H1 (cell line): Measurements from ENCODE around the gene ZBTB20. TPM values are rescaled to one million over a fixed set of nuclear protein-coding genes. Genes with fewer than 3 reads are reported as not detected.

ENCODE experiments used
- CTCF ChIA-PET: fragments of 300-600 bp; sonication (Branson Sonifier 250); formaldehyde crosslinking; loops from one replicate; lab custom pipeline; 2021; ENCODE audit not compliant: partially characterized antibody; lab: Charles Lee
- POLR2A ChIA-PET: fragments of 300-600 bp; sonication (Branson Sonifier 250); formaldehyde crosslinking; loops from one replicate; lab custom pipeline; 2021; ENCODE audit warnings: inconsistent platforms; ENCODE audit not compliant: partially characterized antibody; lab: Charles Lee
- DNase-seq, 2 experiments: peaks; one replicate each; pipeline versions ENCODE4 v3.0.0 to v3.0.0-alpha.2; 2010 to 2022; ENCODE audit warnings: low spot score in 2 of 2, low read depth in 1 of 2, mixed read lengths in 1 of 2
- FAIRE-seq: peaks from 2 replicates; lab custom pipeline; 2011; peaks lifted over from hg19 to GRCh38; lab: Jason Lieb, UNC
- H2AFZ ChIP-seq: 2 replicates; pipeline ENCODE4 v1.8.1; 2012; ENCODE audit warnings: low read length, inconsistent platforms
- H2AK5ac ChIP-seq: 2 replicates; pipeline ENCODE4 v1.6.1; 2013; ENCODE audit warnings: low read depth, low read length
- H2BK120ac ChIP-seq: replicated peaks from 2 replicates; pipeline ENCODE3; 2013; ENCODE audit warnings: low read depth, low read length, inconsistent platforms
- H2BK12ac ChIP-seq: 2 replicates; pipeline ENCODE4 v1.6.1; 2013; ENCODE audit warnings: low read depth, low read length
- H2BK15ac ChIP-seq: 2 replicates; pipeline ENCODE4 v1.6.1; 2013; ENCODE audit warnings: low read length
- H2BK20ac ChIP-seq: 2 replicates; pipeline ENCODE4 v1.6.1; 2013; ENCODE audit warnings: low read length
- H2BK5ac ChIP-seq: 2 replicates; pipeline ENCODE4 v1.6.1; 2013; ENCODE audit warnings: low read depth, low read length
- H3K14ac ChIP-seq: 2 replicates; pipeline ENCODE4 v1.6.1; 2013; ENCODE audit warnings: inconsistent platforms; ENCODE audit not compliant: insufficient read length
- H3K18ac ChIP-seq: 2 replicates; pipeline ENCODE4 v1.6.1; 2013; ENCODE audit warnings: low read length; ENCODE audit errors: extremely low read depth
- H3K23ac ChIP-seq: 2 replicates; pipeline ENCODE4 v1.6.1; 2013; ENCODE audit warnings: inconsistent platforms; ENCODE audit not compliant: insufficient read length
- H3K23me2 ChIP-seq: 2 replicates; pipeline ENCODE4 v1.6.1; 2013; ENCODE audit warnings: low read depth, low read length
- H3K27ac ChIP-seq: 2 replicates; pipeline ENCODE4 v1.6.1; 2011; ENCODE audit warnings: low read depth, low read length, inconsistent platforms
- H3K27me3 ChIP-seq, 4 experiments: replicated peaks in 1 of 4; 1 replicate in 1 of 4; 2 replicates in 3 of 4; pipeline versions ENCODE4 v1.6.1 to v1.8.1; 2011 to 2013; ENCODE audit warnings: low read length in 3 of 4, mild to moderate bottlenecking in 3 of 4, inconsistent platforms in 2 of 4, mixed read lengths in 2 of 4, moderate library complexity in 1 of 4; ENCODE audit not compliant: control insufficient read depth in 3 of 4, insufficient read depth in 3 of 4; ENCODE audit errors: extremely low read depth in 1 of 4
- H3K36me3 ChIP-seq, 4 experiments: 2 replicates each; pipeline versions ENCODE4 v1.6.1 to v1.8.1; 2011 to 2013; ENCODE audit warnings: mild to moderate bottlenecking in 4 of 4, low read length in 3 of 4, moderate library complexity in 2 of 4, control low read depth in 1 of 4, inconsistent platforms in 1 of 4; ENCODE audit not compliant: insufficient read depth in 4 of 4, control insufficient read depth in 2 of 4
- H3K4ac ChIP-seq: replicated peaks from 2 replicates; pipeline ENCODE3; 2013; ENCODE audit warnings: low read length, low read depth, mixed read lengths, inconsistent platforms; ENCODE audit not compliant: insufficient read length
- H3K4me1 ChIP-seq, 4 experiments: replicated peaks in 1 of 4; 1 replicate in 1 of 4; 2 replicates in 3 of 4; pipeline versions ENCODE4 v1.6.1 to v1.8.1; 2011 to 2013; ENCODE audit warnings: low read length in 3 of 4, inconsistent platforms in 2 of 4, mixed read lengths in 1 of 4; ENCODE audit not compliant: insufficient read depth in 4 of 4, control insufficient read depth in 3 of 4
- H3K4me2 ChIP-seq, 2 experiments: 2 replicates each; pipeline versions ENCODE4 v1.6.1 to v1.8.1; 2011 to 2013; ENCODE audit warnings: low read depth in 2 of 2, low read length in 2 of 2, control low read depth in 1 of 2, inconsistent platforms in 1 of 2, mild to moderate bottlenecking in 1 of 2; ENCODE audit not compliant: insufficient read depth in 1 of 2
- H3K4me3 ChIP-seq, 4 experiments: fragments of 200-600, 300-600 bp in 1 of 4; sonication (generic), shearing (Covaris generic), sonication (Bioruptor Twin) in 1 of 4; 2 replicates each; pipeline versions ENCODE4 v1.5.1 to v1.8.1; 2011 to 2016; ENCODE audit warnings: low read length in 4 of 4, low read depth in 3 of 4, control low read depth in 2 of 4, inconsistent platforms in 2 of 4, mild to moderate bottlenecking in 2 of 4, mixed read lengths in 1 of 4, moderate library complexity in 1 of 4; ENCODE audit not compliant: insufficient read depth in 2 of 4; ENCODE audit errors: extremely low read depth in 1 of 4
- H3K56ac ChIP-seq: replicated peaks from 2 replicates; pipeline ENCODE3; 2013; ENCODE audit warnings: low read depth, mild to moderate bottlenecking, mixed read lengths, low read length, inconsistent platforms; ENCODE audit not compliant: insufficient read length
- H3K79me1 ChIP-seq: 2 replicates; pipeline ENCODE4 v1.6.1; 2013; ENCODE audit warnings: low read depth, low read length, control low read depth
- H3K79me2 ChIP-seq, 2 experiments: 2 replicates each; pipeline versions ENCODE4 v1.6.1 to v1.8.1; 2012 to 2013; ENCODE audit warnings: low read length in 2 of 2, mild to moderate bottlenecking in 2 of 2, inconsistent platforms in 1 of 2; ENCODE audit not compliant: insufficient read depth in 2 of 2, control insufficient read depth in 1 of 2
- H3K9ac ChIP-seq, 4 experiments: replicated peaks in 1 of 4; 1 replicate in 1 of 4; 2 replicates in 3 of 4; pipeline versions ENCODE4 v1.6.1 to v1.8.1; 2011 to 2013; ENCODE audit warnings: low read depth in 3 of 4, low read length in 3 of 4, control low read depth in 2 of 4, mild to moderate bottlenecking in 2 of 4, moderate library complexity in 2 of 4, inconsistent platforms in 1 of 4; ENCODE audit errors: extremely low read depth in 1 of 4
- H3K9me3 ChIP-seq, 2 experiments: 2 replicates each; pipeline versions ENCODE4 v1.6.1 to v1.8.1; 2012 to 2013; ENCODE audit warnings: mild to moderate bottlenecking in 2 of 2, moderate library complexity in 2 of 2, control low read depth in 1 of 2, inconsistent platforms in 1 of 2, low read depth in 1 of 2, low read length in 1 of 2, mixed read lengths in 1 of 2; ENCODE audit not compliant: insufficient read depth in 2 of 2
- H4K20me1 ChIP-seq, 2 experiments: replicated peaks in 1 of 2; 2 replicates each; pipeline versions ENCODE3 to v1.8.1; 2011 to 2013; ENCODE audit warnings: inconsistent platforms in 2 of 2, low read length in 2 of 2, mild to moderate bottlenecking in 1 of 2; ENCODE audit not compliant: insufficient read depth in 2 of 2, control insufficient read depth in 1 of 2
- H4K5ac ChIP-seq: 2 replicates; pipeline ENCODE4 v1.6.1; 2013; ENCODE audit warnings: low read length, low read depth, mixed read lengths, inconsistent platforms; ENCODE audit not compliant: insufficient read length
- H4K8ac ChIP-seq: 2 replicates; pipeline ENCODE4 v1.8.0; 2013; ENCODE audit warnings: mild to moderate bottlenecking, moderate library complexity, low read length, inconsistent platforms; ENCODE audit not compliant: insufficient read depth; ENCODE audit errors: extremely low read depth
- H4K91ac ChIP-seq: replicated peaks from 2 replicates; pipeline ENCODE3; 2013; ENCODE audit warnings: low read length, mixed read lengths, inconsistent platforms; ENCODE audit not compliant: insufficient read length
- BCL11A ChIP-seq, 2 experiments: IDR thresholded peaks; one replicate each; pipeline ENCODE4 v1.6.1; 2011; ENCODE audit warnings: low read depth in 2 of 2, low read length in 2 of 2, mild to moderate bottlenecking in 2 of 2
- BRCA1 ChIP-seq: IDR thresholded peaks from 2 replicates; pipeline ENCODE4 v1.6.1; 2012; ENCODE audit warnings: low read depth, low read length, improper control_type of control experiment
- EGR1 ChIP-seq: IDR thresholded peaks from 2 replicates; pipeline ENCODE4 v1.6.1; 2011; ENCODE audit warnings: low read depth, low read length, borderline replicate concordance
- EZH2 ChIP-seq: fragments of 200-600 bp; sonication (generic); IDR thresholded peaks from 2 replicates; pipeline ENCODE4 v1.7.1; 2012; ENCODE audit warnings: low read depth, mild to moderate bottlenecking, moderate library complexity, low read length, inconsistent platforms; ENCODE audit not compliant: severe bottlenecking
- HDAC2 ChIP-seq, 2 experiments: fragments of 300-600 bp in 1 of 2; sonication (generic) in 1 of 2; IDR thresholded peaks; 2 replicates each; pipeline ENCODE4 v1.6.1; 2011 to 2012; ENCODE audit warnings: low read depth in 2 of 2, low read length in 2 of 2, mild to moderate bottlenecking in 2 of 2, moderate library complexity in 2 of 2, borderline replicate concordance in 1 of 2, inconsistent platforms in 1 of 2
- JUN ChIP-seq: IDR thresholded peaks from 2 replicates; pipeline ENCODE4 v1.6.1; 2011; ENCODE audit warnings: low read depth, mild to moderate bottlenecking, improper control_type of control experiment, low read length
- MAFK ChIP-seq: IDR thresholded peaks from 2 replicates; pipeline ENCODE4 v1.6.1; 2012; ENCODE audit warnings: low read depth, mild to moderate bottlenecking, improper control_type of control experiment, low read length
- NRF1 ChIP-seq: IDR thresholded peaks from 2 replicates; pipeline ENCODE4 v1.6.1; 2011; ENCODE audit warnings: mild to moderate bottlenecking, low read depth, low read length, improper control_type of control experiment
- POLR2AphosphoS5 ChIP-seq: IDR thresholded peaks from 2 replicates; pipeline ENCODE4 v1.6.1; 2011; ENCODE audit warnings: low read depth, low read length
- SIRT6 ChIP-seq: IDR thresholded peaks from one replicate; pipeline ENCODE4 v1.7.1; 2012; ENCODE audit warnings: low read length, inconsistent platforms
- TAF1 ChIP-seq: IDR thresholded peaks from 2 replicates; pipeline ENCODE4 v1.6.1; 2011; ENCODE audit warnings: mild to moderate bottlenecking, low read depth, low read length
- TEAD4 ChIP-seq: IDR thresholded peaks from 2 replicates; pipeline ENCODE4 v1.6.1; 2012; ENCODE audit warnings: low read depth, low read length, inconsistent platforms, mixed read lengths
- ZNF274 ChIP-seq: IDR thresholded peaks from 2 replicates; pipeline ENCODE4 v1.7.0; 2012; ENCODE audit warnings: low read length, borderline replicate concordance; ENCODE audit errors: extremely low read depth
- WGBS, 2 experiments: shearing (Covaris generic) in 1 of 2; methylation state at CpG; one replicate each; pipeline versions ENCODE4 v1.1.6 to v1.1.7; 2013 to 2015; ENCODE audit warnings: low lambda C conversion rate in 2 of 2, mixed read lengths in 2 of 2, inconsistent platforms in 1 of 2, low coverage in 1 of 2, missing lambda C conversion rate in 1 of 2; ENCODE audit not compliant: insufficient replicate concordance in 2 of 2, insufficient coverage in 1 of 2, insufficient read length in 1 of 2; ENCODE audit errors: extremely low coverage in 1 of 2, missing lambda C conversion rate in 1 of 2; 5-methylcytosine and 5-hydroxymethylcytosine counted together
- polyA plus RNA-seq, 7 experiments: library from polyadenylated mRNA; depleted of rRNA in 3 of 7; stranded (reverse) in 5 of 7; unstranded in 2 of 7; fragments of >200 nt in 5 of 7; fragments of 200-250 nt in 2 of 7; gene quantifications; 1 replicate in 5 of 7; 2 replicates in 1 of 7; 4 replicates in 1 of 7; pipeline versions ENCODE4 v1.2.1 to v1.2.3, GENCODE V29; 2011 to 2013; ENCODE audit warnings: missing spikeins in 2 of 7, mixed read lengths in 2 of 7
- total RNA-seq: library from RNA; stranded (reverse); fragmentation: NEBNext Ultra II Directional; extraction: Animal tissue kit (Norgen Biotek cat#: 25700); gene quantifications from 2 replicates; pipeline ENCODE4 v1.2.1, GENCODE V29; 2021

ZBTB20 gene
- total and polyA plus RNA-seq, 2 of the 8 experiments (the other 6 are each of a cell fraction or from before 2014, with no cell fraction given): 0.35 to 1.3 TPM

DNA sequence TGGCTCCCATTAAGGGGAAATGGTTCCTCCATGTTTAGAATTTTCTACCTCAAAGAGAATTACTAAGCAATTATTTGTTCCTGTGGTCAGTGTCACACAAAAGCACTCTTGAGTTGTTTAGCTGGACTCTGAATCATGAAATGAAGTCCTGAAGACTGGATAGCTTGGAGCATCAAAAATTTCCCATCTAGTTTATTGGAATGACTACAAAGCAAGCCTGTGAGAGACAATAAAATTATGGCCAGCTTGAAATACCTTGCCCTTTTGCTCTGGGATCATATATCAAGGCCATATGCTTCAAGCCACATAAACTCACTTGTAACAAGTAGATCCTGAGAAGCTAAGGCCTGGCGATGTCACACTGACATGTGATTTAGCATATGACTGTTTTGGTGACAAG is 561.0 kb downstream of the ZBTB20 start:
- Histone ChIP-seq H4K5ac (no peak overlapping the region), H3K27me3 (no peaks in the 10 kb centered on the region), H2BK20ac (no peak overlapping the region), H4K8ac (no peak overlapping the region), H2BK12ac (no peak overlapping the region), H3K4me3 (no peak overlapping the region), H2AFZ (no peak overlapping the region), H3K27ac (no peak overlapping the region), H3K36me3 (no peaks in the 10 kb centered on the region), H2BK5ac (no peak overlapping the region), H3K4ac (no peak overlapping the region), H3K79me2 (no peaks in the 10 kb centered on the region)
- FAIRE-seq: no peak
- CTCF ChIA-PET: interaction anchor here (1.1 kb wide), 1 partner anchor 11 kb away, joined by 3 read pairs; no protein-coding TSS in a partner anchor
- TF ChIP-seq EGR1 (no peak), MAFK (no peak), ZNF274 (no peak), SIRT6 (no peak), JUN (no peak), BRCA1 (no peak), HDAC2 (IDR thresholded peaks at IDR 0.05; ENCODE audit: borderline replicate concordance in 1 of 2, low read depth in 2 of 2, low read length in 2 of 2) (no peak), BCL11A (IDR thresholded peaks at IDR 0.05; ENCODE audit: low read depth in 2 of 2, low read length in 2 of 2) (no peak), TEAD4 (no peak), EZH2 (no peak), NRF1 (no peak), TAF1 (no peak), POLR2AphosphoS5 (no peak)
- TF ChIP-seq, all 59 proteins: peak for 0
- H2AK5ac ChIP-seq: no peak overlapping the region
- WGBS, 2 experiments: 67% methylated on average over 1 of the region's 1 CpG; no CpG with 5 or more reads in 1 of the 2 experiments
- H3K14ac ChIP-seq: no peak overlapping the region
- no peak overlapping the region for H3K18ac ChIP-seq
- no peaks in the 10 kb centered on the region for H3K23me2 ChIP-seq
- no peak overlapping the region for H3K23ac ChIP-seq
- H3K4me1 ChIP-seq: peaks cover 0 to 3% (median 0%) of the 10 kb centered on the region in 4 experiments; a peak in 2 of 7 replicates
- no peak overlapping the region for H4K91ac ChIP-seq
- H3K4me2 ChIP-seq: no peak overlapping the region
- H3K56ac ChIP-seq: no peak overlapping the region
- no peak overlapping the region for H2BK15ac ChIP-seq
- no peak for DNase-seq
- no peak overlapping the region for H2BK120ac ChIP-seq
- POLR2A ChIA-PET: no interaction called here
- H3K79me1 ChIP-seq: no peaks in the 10 kb centered on the region
- H3K9ac ChIP-seq: no peak overlapping the region
- no peaks in the 10 kb centered on the region for H4K20me1 ChIP-seq
- H3K9me3 ChIP-seq: no peaks in the 10 kb centered on the region
